ENCODE data around the gene ZNF366. TPM values are rescaled to one million over a fixed set of nuclear protein-coding genes. Genes with fewer than 3 reads are reported as not detected.

Gene ZNF366
- total and polyA plus RNA-seq, 2 donors, result 0.59 to 3.8 TPM

- no peak overlapping the region for H3K27ac ChIP-seq (ENCODE audit: low read depth in 1 of 2, low read length in 1 of 2)
These were observed 61.2 kb downstream of the ZNF366 start for GRCh38 chr5:72445969-72446368.

GRCh38 chr5:72443883-72444282, 63.3 kb downstream of the ZNF366 start:
- H3K27me3 ChIP-seq (ENCODE audit: control insufficient read depth in 2 of 2, insufficient read depth in 1 of 2, low read length in 1 of 2), result no peaks in the 10 kb centered on the region
- no peaks in the 10 kb centered on the region for H3K36me3 ChIP-seq (ENCODE audit: control insufficient read depth in 2 of 2, insufficient read depth in 2 of 2, low read length in 1 of 2)
- H3K27ac ChIP-seq (ENCODE audit: low read depth in 1 of 2, low read length in 1 of 2), result no peak overlapping the region
- DNase-seq (ENCODE audit: low read depth in 6 of 9, low spot score in 9 of 9), result no peak
- H3K4me1 ChIP-seq (ENCODE audit: control insufficient read depth in 2 of 2, insufficient read depth in 2 of 2, low read length in 2 of 2), result no peaks in the 10 kb centered on the region
- no peak overlapping the region for H3K4me3 ChIP-seq (ENCODE audit: low read length in 2 of 2)
- no peaks in the 10 kb centered on the region for H3K9me3 ChIP-seq (ENCODE audit: control insufficient read depth in 2 of 2, insufficient read depth in 1 of 2, low read length in 1 of 2)
- 93% methylated on average over 14 of the region's 14 CpGs for WGBS

More at GRCh38 chr5:72445969-72446368, 61.2 kb downstream of the ZNF366 start:
- no peak for DNase-seq (ENCODE audit: low read depth in 6 of 9, low spot score in 9 of 9)
- H3K9me3 ChIP-seq (ENCODE audit: control insufficient read depth in 2 of 2, insufficient read depth in 1 of 2, low read length in 1 of 2), result peaks cover 0 to 1% of the 10 kb centered on the region in 2 donors
- no peak overlapping the region for H3K4me3 ChIP-seq (ENCODE audit: low read length in 2 of 2)
- H3K4me1 ChIP-seq (ENCODE audit: control insufficient read depth in 2 of 2, insufficient read depth in 2 of 2, low read length in 2 of 2), result no peaks in the 10 kb centered on the region
- WGBS, result 67% methylated on average over 2 of the region's 2 CpGs
- H3K36me3 ChIP-seq (ENCODE audit: control insufficient read depth in 2 of 2, insufficient read depth in 2 of 2, low read length in 1 of 2), result no peaks in the 10 kb centered on the region
- no peaks in the 10 kb centered on the region for H3K27me3 ChIP-seq (ENCODE audit: control insufficient read depth in 2 of 2, insufficient read depth in 1 of 2, low read length in 1 of 2)

GRCh38 chr5:72441862-72442540, 65.2 kb downstream of the ZNF366 start:
- H3K4me1 ChIP-seq (ENCODE audit: control insufficient read depth in 2 of 2, insufficient read depth in 2 of 2, low read length in 2 of 2), result no peaks in the 10 kb centered on the region
- no peaks in the 10 kb centered on the region for H3K36me3 ChIP-seq (ENCODE audit: control insufficient read depth in 2 of 2, insufficient read depth in 2 of 2, low read length in 1 of 2)
- no peak overlapping the region for H3K4me3 ChIP-seq (ENCODE audit: low read length in 2 of 2)
- H3K27ac ChIP-seq (ENCODE audit: low read depth in 1 of 2, low read length in 1 of 2), result no peak overlapping the region
- whole genome bisulfite sequencing, result 95% methylated on average over 3 of the region's 3 CpGs
- DNase-seq (ENCODE audit: low read depth in 6 of 9, low spot score in 9 of 9), result no peak
- H3K9me3 ChIP-seq (ENCODE audit: control insufficient read depth in 2 of 2, insufficient read depth in 1 of 2, low read length in 1 of 2), result no peaks in the 10 kb centered on the region
- H3K27me3 ChIP-seq (ENCODE audit: control insufficient read depth in 2 of 2, insufficient read depth in 1 of 2, low read length in 1 of 2), result no peaks in the 10 kb centered on the region

GRCh38 chr5:72441094-72441723, 66.0 kb downstream of the ZNF366 start:
- WGBS, result 92% methylated on average over 4 of the region's 4 CpGs
- H3K4me1 ChIP-seq (ENCODE audit: control insufficient read depth in 2 of 2, insufficient read depth in 2 of 2, low read length in 2 of 2), result no peaks in the 10 kb centered on the region
- no peak overlapping the region for H3K4me3 ChIP-seq (ENCODE audit: low read length in 2 of 2)
- no peak overlapping the region for H3K27ac ChIP-seq (ENCODE audit: low read depth in 1 of 2, low read length in 1 of 2)
- H3K9me3 ChIP-seq (ENCODE audit: control insufficient read depth in 2 of 2, insufficient read depth in 1 of 2, low read length in 1 of 2), result no peaks in the 10 kb centered on the region
- no peaks in the 10 kb centered on the region for H3K36me3 ChIP-seq (ENCODE audit: control insufficient read depth in 2 of 2, insufficient read depth in 2 of 2, low read length in 1 of 2)
- DNase-seq (ENCODE audit: low read depth in 6 of 9, low spot score in 9 of 9), result no peak
- H3K27me3 ChIP-seq (ENCODE audit: control insufficient read depth in 2 of 2, insufficient read depth in 1 of 2, low read length in 1 of 2), result no peaks in the 10 kb centered on the region

GRCh38 chr5:72440207-72440638, 67.0 kb downstream of the ZNF366 start:
- Histone ChIP-seq H3K27ac (ENCODE audit: low read depth in 1 of 2, low read length in 1 of 2) (no peak overlapping the region), H3K36me3 (ENCODE audit: control insufficient read depth in 2 of 2, insufficient read depth in 2 of 2, low read length in 1 of 2) (no peaks in the 10 kb centered on the region), H3K4me1 (ENCODE audit: control insufficient read depth in 2 of 2, insufficient read depth in 2 of 2, low read length in 2 of 2) (no peaks in the 10 kb centered on the region)

GRCh38 chr5:72439192-72439591, 68.0 kb downstream of the ZNF366 start:
- H3K27me3 ChIP-seq (ENCODE audit: control insufficient read depth in 2 of 2, insufficient read depth in 1 of 2, low read length in 1 of 2), result no peaks in the 10 kb centered on the region
- H3K4me3 ChIP-seq (ENCODE audit: low read length in 2 of 2), result no peak overlapping the region
- DNase-seq (ENCODE audit: low read depth in 6 of 9, low spot score in 9 of 9), result no peak
- no peaks in the 10 kb centered on the region for H3K9me3 ChIP-seq (ENCODE audit: control insufficient read depth in 2 of 2, insufficient read depth in 1 of 2, low read length in 1 of 2)
- H3K27ac ChIP-seq (ENCODE audit: low read depth in 1 of 2, low read length in 1 of 2), result no peak overlapping the region
- H3K36me3 ChIP-seq (ENCODE audit: control insufficient read depth in 2 of 2, insufficient read depth in 2 of 2, low read length in 1 of 2), result no peaks in the 10 kb centered on the region
- 95% methylated on average over 4 of the region's 4 CpGs for WGBS
- H3K4me1 ChIP-seq (ENCODE audit: control insufficient read depth in 2 of 2, insufficient read depth in 2 of 2, low read length in 2 of 2), result no peaks in the 10 kb centered on the region

More at GRCh38 chr5:72440207-72440638, 67.0 kb downstream of the ZNF366 start:
- no peak for DNase-seq (ENCODE audit: low read depth in 6 of 9, low spot score in 9 of 9)
- Histone ChIP-seq H3K9me3 (ENCODE audit: control insufficient read depth in 2 of 2, insufficient read depth in 1 of 2, low read length in 1 of 2) (no peaks in the 10 kb centered on the region), H3K27me3 (ENCODE audit: control insufficient read depth in 2 of 2, insufficient read depth in 1 of 2, low read length in 1 of 2) (no peaks in the 10 kb centered on the region), H3K4me3 (ENCODE audit: low read length in 2 of 2) (no peak overlapping the region)
- 91% methylated on average over 1 of the region's 1 CpG for WGBS

- 93% methylated on average over 3 of the region's 3 CpGs for WGBS
- H3K36me3 ChIP-seq (ENCODE audit: control insufficient read depth in 2 of 2, insufficient read depth in 2 of 2, low read length in 1 of 2), result no peaks in the 10 kb centered on the region
- H3K4me3 ChIP-seq (ENCODE audit: low read length in 2 of 2), result no peak overlapping the region
- H3K9me3 ChIP-seq (ENCODE audit: control insufficient read depth in 2 of 2, insufficient read depth in 1 of 2, low read length in 1 of 2), result no peaks in the 10 kb centered on the region
- no peaks in the 10 kb centered on the region for H3K4me1 ChIP-seq (ENCODE audit: control insufficient read depth in 2 of 2, insufficient read depth in 2 of 2, low read length in 2 of 2)
- no peak overlapping the region for H3K27ac ChIP-seq (ENCODE audit: low read depth in 1 of 2, low read length in 1 of 2)
- DNase-seq (ENCODE audit: low read depth in 6 of 9, low spot score in 9 of 9), result no peak
- no peaks in the 10 kb centered on the region for H3K27me3 ChIP-seq (ENCODE audit: control insufficient read depth in 2 of 2, insufficient read depth in 1 of 2, low read length in 1 of 2)
These were observed 69.1 kb downstream of the ZNF366 start for GRCh38 chr5:72438141-72438540.

- H3K4me3 ChIP-seq (ENCODE audit: low read length in 2 of 2), result no peak overlapping the region
- WGBS, result 98% methylated on average over 3 of the region's 3 CpGs
- no peak for DNase-seq (ENCODE audit: low read depth in 6 of 9, low spot score in 9 of 9)
- no peak overlapping the region for H3K27ac ChIP-seq (ENCODE audit: low read depth in 1 of 2, low read length in 1 of 2)
- no peaks in the 10 kb centered on the region for H3K36me3 ChIP-seq (ENCODE audit: control insufficient read depth in 2 of 2, insufficient read depth in 2 of 2, low read length in 1 of 2)
- no peaks in the 10 kb centered on the region for H3K9me3 ChIP-seq (ENCODE audit: control insufficient read depth in 2 of 2, insufficient read depth in 1 of 2, low read length in 1 of 2)
- no peaks in the 10 kb centered on the region for H3K27me3 ChIP-seq (ENCODE audit: control insufficient read depth in 2 of 2, insufficient read depth in 1 of 2, low read length in 1 of 2)
- no peaks in the 10 kb centered on the region for H3K4me1 ChIP-seq (ENCODE audit: control insufficient read depth in 2 of 2, insufficient read depth in 2 of 2, low read length in 2 of 2)
These were observed 70.3 kb downstream of the ZNF366 start for GRCh38 chr5:72436796-72437471.

- H3K36me3 ChIP-seq (ENCODE audit: control insufficient read depth in 2 of 2, insufficient read depth in 2 of 2, low read length in 1 of 2), result no peaks in the 10 kb centered on the region
- WGBS, result 92% methylated on average over 3 of the region's 3 CpGs
- H3K27ac ChIP-seq (ENCODE audit: low read depth in 1 of 2, low read length in 1 of 2), result no peak overlapping the region
- no peaks in the 10 kb centered on the region for H3K27me3 ChIP-seq (ENCODE audit: control insufficient read depth in 2 of 2, insufficient read depth in 1 of 2, low read length in 1 of 2)
- H3K4me3 ChIP-seq (ENCODE audit: low read length in 2 of 2), result no peak overlapping the region
- no peaks in the 10 kb centered on the region for H3K9me3 ChIP-seq (ENCODE audit: control insufficient read depth in 2 of 2, insufficient read depth in 1 of 2, low read length in 1 of 2)
- no peaks in the 10 kb centered on the region for H3K4me1 ChIP-seq (ENCODE audit: control insufficient read depth in 2 of 2, insufficient read depth in 2 of 2, low read length in 2 of 2)
- no peak for DNase-seq (ENCODE audit: low read depth in 6 of 9, low spot score in 9 of 9)
These were observed 72.3 kb downstream of the ZNF366 start for GRCh38 chr5:72434781-72435437.

Data from thymus (tissue), 11 donors.